Measurements from ENCODE around the gene TMEM231.
"Not testable (repeated sequence)": the region's sequence is repeated elsewhere in the genome, so short reads cannot be mapped to it uniquely, and the experiment has no call there.

Gene TMEM231

DNA sequence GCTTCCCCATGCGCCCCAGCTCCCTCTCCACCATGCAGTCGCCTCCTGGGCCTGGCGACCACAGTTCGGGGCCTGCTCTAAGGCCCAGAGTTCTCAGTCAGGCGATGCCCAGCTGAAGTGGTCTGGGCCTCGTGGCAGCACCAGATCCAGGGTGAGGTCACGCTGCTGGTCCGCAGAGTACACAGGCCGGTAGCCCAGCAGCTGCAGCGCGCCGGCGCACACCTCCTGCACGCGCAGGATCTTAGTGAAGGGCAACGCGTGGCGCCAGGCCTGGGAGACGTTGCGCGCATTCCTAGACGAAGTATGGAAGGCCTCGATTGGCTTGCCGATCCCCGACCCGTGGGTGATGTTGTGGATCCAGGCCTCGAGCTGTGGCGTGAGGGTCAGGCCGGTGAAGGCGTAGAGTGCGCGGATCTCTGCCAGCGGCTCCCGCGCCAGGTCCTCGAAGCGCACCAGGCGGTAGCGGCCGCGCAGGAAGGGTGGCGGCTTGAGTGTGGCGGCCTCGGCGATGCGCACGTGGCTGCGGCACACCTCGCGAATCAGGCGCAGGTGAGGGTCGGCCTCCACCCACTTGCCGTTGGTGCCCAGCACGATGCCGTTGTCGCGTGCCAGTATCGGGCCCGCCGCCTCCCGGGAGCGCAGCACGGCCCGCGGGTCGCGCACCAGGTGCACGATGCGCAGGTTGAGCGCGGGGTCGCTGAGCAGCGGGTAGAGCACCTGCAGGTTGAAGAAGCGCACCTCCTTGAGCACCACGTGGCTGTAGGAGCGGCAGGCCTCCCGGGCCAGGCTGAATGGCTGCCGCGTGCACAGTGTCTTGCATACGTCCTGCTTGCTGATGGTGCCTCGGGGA is 26.8 kb downstream of the TMEM231 start:
- DNase-seq: no peak

DNA sequence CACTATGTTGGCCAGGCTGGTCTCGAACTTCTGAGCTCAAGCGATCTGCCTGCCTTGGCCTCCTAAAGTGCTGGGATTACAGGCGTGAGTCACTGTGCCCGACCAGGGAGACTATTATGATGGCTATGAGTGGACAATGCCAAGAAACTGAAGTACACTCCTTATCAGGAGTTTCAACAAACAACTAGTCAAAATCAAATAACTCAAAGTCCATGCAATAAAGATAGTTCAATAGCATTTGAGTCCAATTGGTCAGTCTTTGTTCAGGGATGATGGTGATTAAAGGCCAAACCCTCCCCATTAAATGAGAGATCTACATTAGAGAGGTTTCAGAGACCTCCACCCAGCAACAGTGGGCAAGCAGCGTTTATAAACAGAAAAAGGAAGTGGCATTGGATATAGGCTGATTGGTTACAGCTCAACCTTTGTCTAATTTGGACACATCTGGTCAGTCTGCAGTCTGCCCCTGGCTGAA is 28.2 kb downstream of the TMEM231 start:
- DNase-seq: no peak

DNA sequence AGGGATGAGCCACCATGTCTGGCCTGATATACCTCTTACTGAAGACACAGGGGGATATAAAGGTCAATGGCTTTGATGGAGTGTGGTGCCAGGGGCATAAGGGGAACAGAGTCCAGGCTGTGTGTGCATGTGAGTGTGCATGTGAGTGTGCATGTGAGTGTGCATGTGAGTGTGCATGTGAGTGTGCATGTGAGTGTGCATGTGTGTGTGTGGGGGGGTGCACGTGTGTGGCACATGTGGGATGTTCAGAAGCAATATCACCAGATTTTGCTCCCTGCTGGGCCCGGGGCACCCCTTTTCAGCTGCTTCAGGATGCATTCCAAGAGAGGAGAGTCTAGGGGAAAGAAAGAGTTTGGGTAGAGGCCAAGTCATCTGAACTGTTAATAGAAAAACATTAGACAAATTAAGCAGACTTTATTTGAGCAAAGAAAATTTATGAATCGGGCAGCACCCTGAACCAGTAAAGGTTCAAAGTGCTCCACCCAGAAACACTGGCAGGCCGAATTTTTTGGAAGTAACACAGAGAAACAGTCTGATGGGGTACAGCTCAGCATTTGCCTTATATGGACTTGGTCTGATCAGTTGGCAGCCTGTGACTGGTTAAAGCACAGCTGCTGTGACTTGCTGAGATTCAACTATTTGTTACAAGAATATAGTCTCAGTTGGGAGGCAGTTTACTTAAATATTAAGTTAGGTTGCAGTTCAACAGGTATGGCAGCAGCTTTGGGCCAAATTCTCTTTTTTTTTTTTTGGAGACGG is 29.8 kb downstream of the TMEM231 start:
- DNase-seq: no peak

DNA sequence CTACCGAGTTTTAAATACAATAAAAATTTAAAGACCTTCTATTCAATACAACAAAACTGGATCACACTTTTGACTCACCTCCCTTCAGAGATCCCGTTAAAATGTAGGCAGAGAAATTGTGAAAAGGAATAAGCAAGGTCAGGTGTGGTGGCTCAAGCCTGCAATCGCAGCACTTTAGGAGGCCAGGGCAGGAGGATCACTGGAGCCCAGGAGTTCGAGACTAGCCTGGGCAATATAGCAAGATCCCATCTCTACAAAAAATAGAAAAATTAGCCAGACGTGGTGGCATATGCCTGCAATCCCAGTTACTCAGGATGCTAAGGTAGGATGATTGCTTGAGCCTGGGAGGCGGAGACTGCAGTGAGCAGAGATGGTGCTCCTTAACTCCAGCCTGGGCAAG is 36.9 kb downstream of the TMEM231 start:
- DNase-seq: no peak

DNA sequence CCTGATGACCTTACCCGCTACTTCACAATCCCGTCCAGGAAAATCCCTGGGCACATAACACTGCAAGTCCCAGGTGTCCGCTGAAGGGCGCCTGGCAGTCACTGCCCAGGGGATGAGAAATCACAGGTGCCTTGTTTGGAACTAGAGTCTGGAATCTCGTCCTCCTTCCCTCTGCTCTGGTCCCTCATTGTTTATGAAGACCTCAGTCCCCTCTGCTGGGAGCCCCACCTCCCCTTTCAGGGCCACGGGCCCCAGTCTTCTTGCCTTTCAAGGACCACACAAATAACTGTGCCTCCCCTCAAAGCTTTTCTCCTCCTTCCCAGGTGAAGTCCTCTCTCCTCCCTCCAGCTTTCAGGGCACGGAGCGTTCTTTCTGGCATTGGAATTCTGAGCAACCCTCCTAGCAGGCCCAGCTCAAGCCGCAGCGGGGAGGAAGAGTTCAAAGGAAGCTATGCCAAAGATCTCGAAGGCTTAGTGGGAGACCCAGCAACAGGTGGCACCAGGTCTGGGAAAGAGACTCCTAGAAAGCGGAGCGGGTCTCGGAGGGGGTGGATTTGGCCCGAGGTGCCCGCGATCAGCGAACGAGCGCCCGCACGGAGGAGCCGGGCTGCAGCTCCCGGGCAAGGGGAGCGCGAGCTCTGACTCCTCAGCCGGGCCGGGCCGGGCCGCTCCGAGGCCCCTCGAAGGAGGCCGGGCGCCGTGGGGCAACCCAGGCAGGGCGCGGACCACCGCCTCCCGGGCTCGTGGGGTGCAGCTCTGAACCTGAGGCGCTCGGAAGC is 39.7 kb downstream of the TMEM231 start:
- not testable (repeated sequence) for DNase-seq

DNA sequence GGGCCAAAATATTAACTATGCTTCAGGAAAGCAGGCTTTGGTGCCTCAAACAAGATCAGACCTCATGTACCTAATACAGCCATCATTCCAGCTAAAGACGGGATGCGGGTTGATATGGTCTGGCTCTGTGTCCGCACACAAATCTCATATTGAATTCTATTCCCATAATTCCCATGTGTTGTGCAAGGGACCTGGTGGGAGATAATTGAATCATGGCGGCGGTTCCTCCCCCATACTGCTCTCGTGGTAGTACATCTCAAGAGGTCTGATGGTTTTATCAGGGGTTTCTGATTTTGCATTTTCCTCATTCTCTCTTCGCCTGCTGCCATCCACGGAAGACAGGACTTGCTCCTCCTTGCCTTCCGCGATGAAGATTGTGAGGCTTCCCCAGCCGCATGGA is 41.8 kb downstream of the TMEM231 start:
- no peak for DNase-seq

DNA sequence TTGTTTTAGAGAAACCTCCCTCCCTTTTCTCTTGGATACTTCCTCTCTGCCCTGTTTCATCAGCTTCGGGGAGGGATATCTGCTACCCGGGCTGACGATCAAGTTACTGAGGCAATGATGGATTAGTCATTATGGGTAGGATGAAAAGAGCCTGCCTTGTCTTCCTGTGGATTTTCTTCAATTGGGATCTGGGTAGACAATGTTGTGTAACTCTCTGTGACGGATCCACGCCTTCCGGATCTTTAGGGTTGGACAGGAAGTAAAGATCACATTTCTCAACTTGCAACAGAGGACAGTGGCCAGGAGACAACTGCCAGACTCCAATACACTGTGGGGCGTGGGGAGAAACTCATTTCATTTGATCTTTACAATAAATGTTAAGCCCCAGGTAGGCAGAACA is 49.5 kb downstream of the TMEM231 start:
- no peak for DNase-seq

DNA sequence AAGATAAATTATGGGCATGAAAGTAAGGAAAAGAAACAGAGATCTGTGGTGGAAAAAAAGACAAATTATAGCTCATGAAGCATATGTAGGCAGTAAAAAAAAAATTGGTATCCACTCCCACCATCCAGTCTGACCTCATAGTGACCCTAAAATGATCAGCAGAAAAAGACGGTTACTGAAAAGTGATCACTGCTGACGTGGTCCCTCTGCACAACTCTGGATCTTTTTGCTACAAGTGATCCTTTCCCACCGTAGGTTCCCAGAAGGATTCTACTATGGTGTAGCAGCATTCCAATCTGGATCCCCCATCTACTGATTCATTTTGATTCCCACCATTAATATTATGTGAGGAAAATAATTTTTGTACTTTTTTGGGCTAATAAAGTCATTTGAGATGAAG is 49.9 kb downstream of the TMEM231 start:
- no peak for DNase-seq

DNA sequence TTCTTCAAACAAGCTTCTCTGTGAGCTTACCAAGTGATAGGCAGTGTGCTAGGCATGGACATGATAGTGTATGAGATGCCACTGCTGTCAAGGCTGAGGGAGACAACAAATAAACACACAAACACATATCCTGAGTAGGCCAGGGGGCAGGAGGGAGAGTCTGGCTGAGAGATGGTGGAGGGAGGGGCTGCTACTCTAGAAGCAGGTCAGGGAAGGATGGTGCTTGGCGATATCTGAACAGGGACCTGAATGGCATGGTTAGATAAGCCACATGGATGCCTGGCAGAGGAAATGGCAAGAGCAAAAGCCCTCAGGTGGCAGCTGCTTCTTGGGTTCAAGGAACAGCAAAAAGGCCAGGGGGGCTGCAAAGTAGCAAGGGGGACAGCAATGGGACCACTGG is 52.3 kb downstream of the TMEM231 start:
- peak; percentile 86 for DNase-seq

DNA sequence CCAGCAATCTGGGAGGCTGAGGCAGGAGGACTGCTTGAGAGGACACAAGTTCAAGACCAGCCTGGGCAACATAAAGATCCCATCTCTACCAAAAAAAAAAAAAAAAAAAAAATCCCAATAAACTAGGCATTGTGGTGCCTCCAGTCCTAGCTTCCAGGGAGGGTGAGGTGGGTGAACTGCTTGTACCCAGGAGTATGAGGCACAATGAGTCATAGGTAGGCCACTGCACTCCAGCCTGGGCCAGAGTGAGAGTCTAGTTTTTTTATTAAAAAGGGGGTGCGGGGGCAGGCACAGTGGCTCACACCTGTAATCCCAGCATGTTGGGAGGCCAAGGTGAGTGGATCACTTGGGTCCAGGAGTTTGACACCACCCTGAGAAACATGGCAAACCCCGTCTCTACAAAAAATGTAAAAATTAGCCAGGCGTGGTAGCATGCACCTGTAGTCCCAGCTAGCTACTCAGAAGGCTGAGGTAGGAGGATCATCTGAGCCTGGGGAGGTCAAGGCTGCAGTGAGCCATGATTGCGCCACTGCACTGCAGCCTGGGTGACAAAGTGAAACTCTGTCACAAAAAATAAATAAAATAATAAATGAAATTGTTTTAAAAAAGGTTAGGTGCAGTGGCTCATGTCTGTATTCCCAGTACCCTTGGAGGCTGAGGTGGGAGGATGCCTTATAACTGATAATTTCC is 53.0 kb downstream of the TMEM231 start:
- no peak for DNase-seq

DNA sequence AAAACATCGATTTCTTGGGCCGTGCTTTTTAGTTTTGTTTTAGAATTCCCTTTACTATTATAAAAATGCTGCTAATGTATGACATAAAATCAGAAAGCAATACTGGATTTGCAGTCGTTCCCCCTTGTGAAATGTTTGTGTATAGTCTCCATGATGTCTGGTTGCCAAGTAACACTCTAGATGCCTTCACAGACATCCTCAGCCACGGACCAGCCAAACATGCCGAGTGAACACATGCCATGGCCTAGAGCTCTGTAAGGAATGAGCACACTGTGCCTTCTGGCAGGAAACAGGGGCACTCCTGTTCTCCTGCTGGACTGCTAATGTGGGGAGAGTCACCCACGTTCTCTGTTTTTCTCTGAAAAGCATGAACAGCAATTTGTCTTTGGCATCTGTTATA is 54.2 kb downstream of the TMEM231 start:
- DNase-seq: not testable (repeated sequence)

DNA sequence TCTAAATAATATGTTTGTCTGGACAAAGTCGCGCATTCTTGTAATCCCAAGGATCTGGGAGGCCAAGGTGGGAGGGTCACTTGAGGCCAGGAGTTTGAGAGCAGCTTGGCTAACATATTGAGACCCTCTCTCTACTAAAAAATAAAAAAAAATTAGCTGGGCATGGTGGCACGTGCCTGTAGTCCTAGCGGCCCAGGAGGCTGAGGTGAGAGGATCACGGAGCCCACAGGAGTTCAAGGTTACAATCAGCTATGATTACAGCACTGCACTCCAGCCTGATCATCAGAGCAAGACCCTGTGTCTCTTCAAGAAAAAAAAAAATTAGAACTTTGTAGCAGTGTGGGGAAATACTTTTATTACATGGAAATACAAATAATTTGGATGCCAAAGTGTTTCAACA is 54.7 kb downstream of the TMEM231 start:
- no peak for DNase-seq

DNA sequence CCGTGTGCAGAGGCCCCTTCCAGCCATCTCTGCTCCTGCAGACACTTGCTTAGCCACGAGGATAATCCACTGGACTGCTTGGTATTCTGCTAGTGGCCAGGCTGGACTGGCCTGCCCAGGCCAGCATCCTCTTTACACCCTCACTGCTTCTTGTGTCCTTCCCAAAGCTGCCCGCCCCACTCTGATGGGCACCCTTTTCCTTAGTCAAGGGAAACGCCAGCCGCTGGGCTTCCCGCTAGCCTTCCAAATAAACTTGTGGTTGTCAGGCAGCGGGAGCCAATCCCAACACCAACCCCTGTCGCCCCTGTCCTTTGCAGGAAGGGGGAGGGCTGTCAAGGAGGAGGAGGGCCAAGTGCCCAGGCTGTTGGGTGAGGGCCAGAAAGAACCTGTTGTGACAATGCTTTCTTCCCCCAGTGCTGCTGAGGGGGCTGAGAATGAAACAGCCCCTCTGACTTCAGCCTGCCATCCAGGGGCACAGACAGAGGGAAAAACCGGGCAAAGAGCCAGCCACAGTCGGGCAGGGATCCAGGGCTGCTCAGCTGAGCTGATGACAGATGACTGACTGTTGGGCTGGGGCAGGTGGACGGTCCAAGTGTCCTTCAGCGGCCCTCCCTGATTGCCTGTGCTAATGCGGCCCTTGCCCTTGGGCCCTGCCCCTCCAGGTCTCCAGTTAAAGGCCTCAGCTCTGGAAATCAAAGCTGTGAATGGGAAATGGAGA is 57.3 kb downstream of the TMEM231 start:
- DNase-seq: peak; percentile 32

DNA sequence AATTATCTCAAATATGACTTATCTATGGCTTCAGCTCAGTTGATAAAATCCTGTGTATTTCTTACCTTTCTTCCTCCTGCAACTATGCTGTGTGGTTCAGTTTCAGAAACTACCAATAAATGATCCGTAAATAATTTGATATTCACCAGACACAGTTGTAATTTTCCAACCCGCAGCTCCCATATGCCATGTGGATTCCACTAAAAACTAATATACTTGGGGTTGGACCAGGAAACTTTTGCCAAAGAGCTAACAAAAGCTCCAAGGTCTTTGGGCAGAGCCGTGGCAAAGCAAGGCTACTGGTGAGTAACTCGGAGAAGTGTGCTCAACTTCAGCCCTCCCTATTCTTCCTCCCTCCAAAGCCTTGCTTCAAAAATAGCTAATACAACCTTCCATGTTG is 58.5 kb downstream of the TMEM231 start:
- DNase-seq: no peak

DNA sequence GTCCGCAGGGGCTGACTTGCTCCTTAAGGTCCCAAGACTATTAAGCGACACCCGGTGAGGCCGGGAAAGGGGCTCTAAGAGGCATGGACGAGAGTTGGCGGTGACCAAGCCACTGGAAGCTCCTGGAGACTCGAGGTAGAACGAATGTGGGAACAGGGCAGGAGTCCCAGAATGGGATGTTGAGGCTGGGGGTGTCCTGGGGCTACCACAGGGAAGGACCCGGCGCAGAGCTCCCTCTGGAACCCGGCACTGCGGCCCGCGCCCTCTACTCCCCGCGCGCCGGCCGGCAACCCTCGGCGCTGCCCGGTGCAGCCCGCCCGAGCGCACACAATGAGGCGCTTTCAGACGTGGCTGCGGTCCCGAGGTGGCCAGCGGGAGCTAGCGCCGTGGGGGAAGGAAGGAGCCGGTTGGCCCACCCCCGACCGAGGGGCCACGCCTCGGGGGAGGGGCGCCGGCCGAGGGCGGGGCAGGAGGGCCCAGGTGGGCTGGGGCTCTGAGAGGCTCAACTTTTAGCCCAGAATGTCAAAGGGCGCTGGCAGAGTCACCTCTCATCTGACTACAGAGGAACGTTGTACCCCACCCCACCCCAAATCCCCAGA is 60.9 kb downstream of the TMEM231 start, which contains the start of gene CHST6:
TSS of gene CHST6 (minus strand) at position 366 of the 599 bp plus-strand sequence. CDS start 15,613 bp downstream, outside the sequence.
- peak; percentile 19 for DNase-seq

DNA sequence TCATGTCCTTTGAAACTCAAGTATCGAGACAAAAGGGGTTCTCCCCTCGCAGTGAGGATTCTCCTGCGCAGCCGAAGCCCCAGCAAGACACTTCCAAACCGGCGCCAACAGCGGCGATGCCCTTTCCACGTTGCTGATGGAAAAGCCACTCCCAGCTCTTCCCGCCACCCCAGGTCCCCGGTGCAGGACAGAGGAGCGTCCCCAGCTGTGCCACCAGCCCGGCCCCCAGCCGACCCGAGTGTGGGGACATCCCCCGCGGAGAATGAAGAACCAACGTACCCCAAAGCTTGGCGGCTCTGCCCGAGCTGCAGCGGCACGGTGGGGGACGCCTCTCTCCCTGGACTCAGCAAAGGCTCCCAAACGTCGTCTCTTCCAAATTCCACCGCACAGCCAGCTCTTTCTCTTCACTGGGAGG is 61.4 kb downstream of the TMEM231 start:
- DNase-seq: no peak

DNA sequence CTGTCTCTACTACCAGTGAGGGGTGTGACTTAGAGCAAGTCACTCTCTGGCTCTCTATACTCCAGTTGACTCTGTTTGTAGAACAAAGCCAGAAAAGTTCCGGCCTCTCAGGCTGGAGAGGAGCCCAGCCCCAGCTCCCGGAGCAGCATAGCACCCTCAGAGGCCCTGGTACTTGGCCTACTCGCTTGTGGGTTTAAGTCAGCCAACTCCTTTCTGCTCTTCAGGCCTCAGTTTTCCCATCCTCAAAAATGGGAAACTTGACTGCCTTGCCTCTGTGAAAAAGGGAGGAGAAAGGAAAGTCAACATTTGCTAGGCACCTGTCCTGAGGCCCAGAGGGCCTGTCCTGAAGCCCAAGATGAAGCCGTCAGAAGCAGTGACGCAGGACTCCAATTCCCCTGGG is 61.9 kb downstream of the TMEM231 start:
- no peak for DNase-seq

DNA sequence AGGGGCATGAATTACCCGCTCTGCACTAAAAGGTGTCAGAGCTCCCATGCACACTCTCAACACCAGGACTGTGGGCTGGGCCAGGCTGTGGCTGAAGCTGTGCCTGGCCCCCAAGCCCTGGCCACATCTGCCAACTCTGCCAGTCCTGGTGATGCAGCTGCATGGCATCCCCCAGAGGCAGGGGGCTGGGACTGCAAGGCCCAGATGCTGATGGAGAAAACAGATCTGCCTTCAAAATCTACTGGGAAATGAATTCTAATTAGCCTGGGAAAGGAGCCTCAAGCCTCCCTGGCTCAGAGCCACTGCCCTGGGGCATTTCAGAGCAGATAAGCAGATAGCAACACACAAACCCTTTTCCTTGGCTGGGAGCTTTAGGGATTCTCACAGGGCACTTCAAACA is 64.2 kb downstream of the TMEM231 start:
- DNase-seq: peak; percentile 25

DNA sequence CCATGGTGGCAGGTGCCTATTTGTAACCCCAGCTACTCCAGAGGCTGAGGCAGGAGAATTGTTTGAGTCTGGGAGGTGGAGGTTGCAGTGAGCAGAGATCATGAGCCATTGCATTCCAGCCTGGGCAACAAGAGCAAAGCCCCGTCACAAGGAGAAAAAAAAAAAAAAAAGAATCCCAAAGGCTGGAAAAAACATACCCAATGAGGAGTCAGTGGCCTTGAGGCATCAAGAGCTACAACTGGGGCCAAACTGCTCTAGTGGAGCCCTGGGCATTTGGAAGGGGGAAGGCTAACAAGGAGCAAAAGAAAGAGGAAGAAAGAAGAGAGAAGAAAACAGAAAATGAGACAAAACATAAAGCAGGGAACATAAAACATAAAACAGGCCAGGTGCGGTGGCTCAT is 67.7 kb downstream of the TMEM231 start:
- no peak for DNase-seq

Data from hematopoietic multipotent progenitor cell treated with erythropoietin and hydrocortisone succinate and interleukin-3 and kit ligand, for 8 days (in vitro differentiated cells).